IPS-20b (cell line): ENCODE results near the gene SLC4A7.

Experiments
- H3K27ac ChIP-seq: one replicate; pipeline ENCODE4 v1.5.1; 2013; ENCODE audit warnings: low read length
- H3K27me3 ChIP-seq: 2 replicates; pipeline ENCODE4 v1.6.1; 2013; ENCODE audit warnings: mild to moderate bottlenecking, low read length, inconsistent platforms; ENCODE audit not compliant: insufficient read depth
- H3K36me3 ChIP-seq: 2 replicates; pipeline ENCODE4 v1.6.1; 2013; ENCODE audit warnings: low read depth, mild to moderate bottlenecking, inconsistent platforms, low read length, moderate library complexity; ENCODE audit not compliant: insufficient read depth
- H3K4me1 ChIP-seq: 2 replicates; pipeline ENCODE4 v1.6.1; 2013; ENCODE audit warnings: mild to moderate bottlenecking, control low read depth, inconsistent platforms, low read length, moderate library complexity; ENCODE audit not compliant: insufficient read depth
- H3K4me3 ChIP-seq: 2 replicates; pipeline ENCODE4 v1.5.1; 2013; ENCODE audit warnings: mild to moderate bottlenecking, low read length, inconsistent platforms
- H3K9ac ChIP-seq: 2 replicates; pipeline ENCODE4 v1.6.1; 2013; ENCODE audit warnings: low read depth, mild to moderate bottlenecking, inconsistent platforms, low read length, moderate library complexity
- H3K9me3 ChIP-seq: 2 replicates; pipeline ENCODE4 v1.6.1; 2013; ENCODE audit warnings: mild to moderate bottlenecking, low read depth, low read length, inconsistent platforms; ENCODE audit not compliant: insufficient read depth

The SLC4A7 gene

DNA sequence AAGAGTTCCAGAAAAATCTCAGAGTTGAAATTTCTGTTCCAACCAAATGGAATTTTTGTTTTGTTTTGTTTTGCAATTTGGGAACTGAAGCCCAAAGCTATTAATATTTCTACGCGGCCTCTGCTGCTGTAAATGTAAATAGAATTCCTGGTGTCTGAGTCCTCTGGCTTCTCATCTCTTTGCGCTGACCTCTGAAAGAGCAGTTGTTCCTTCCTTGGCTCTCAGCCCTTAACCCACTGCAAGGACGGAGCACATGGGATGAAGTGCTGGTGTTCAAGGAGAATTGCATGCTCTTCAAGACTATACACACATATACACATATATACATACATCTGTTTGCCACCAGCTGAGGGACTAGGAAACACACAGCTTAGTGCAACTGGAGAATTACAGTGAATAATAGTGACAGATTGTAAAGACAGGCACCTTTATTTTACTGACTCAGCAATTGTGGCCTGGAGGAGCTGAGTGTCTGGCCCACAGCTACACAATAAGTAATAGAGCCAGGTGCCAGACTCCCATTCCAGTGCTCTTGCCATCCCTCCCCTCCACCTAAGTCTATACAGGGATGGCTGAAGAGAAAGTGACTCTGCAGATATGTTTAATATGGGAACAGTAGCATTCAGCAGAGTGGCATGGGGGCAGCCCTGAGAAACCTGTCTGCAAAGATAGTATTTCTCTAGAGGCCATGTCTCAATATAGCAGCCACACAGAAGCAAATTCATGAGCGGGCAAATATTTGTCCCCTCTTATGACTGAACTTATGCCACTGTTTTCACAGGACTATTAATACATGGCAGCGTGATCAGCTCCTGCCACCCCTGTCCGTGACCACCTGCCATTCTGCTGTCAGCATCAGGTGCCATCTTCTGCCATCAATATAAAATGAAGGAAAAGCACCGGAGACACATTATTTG lies 157.3 kb downstream of the SLC4A7 start:
- H3K27ac ChIP-seq, result no peak overlapping the region
- H3K36me3 ChIP-seq, result no peaks in the 10 kb centered on the region
- H3K27me3 ChIP-seq, result no peaks in the 10 kb centered on the region
- H3K4me1 ChIP-seq, result no peaks in the 10 kb centered on the region
- H3K9me3 ChIP-seq, result 0 out of 2 replicates have a peak, but pooled peaks cover 2% of the 10 kb centered on the region
- no peak overlapping the region for H3K9ac ChIP-seq
- no peak overlapping the region for H3K4me3 ChIP-seq

DNA sequence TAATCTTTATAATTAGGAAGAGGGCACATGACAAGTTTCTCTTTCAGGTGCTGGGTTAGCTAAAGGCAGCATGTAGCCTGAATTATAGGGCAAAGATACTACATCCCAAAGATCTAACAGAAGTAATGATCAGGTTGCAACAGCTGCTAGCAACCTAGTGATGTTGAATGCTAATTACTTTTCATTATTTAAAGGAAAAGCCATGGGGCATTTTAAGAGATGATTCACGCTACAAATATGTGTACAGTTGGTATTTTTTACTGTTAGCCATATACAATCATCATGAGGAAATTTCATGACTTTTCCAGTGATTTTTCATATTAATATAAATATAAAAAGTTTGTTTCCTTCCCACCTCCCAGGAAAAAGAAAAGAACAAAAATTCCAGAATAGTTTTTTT lies 158.0 kb downstream of the SLC4A7 start:
- Histone ChIP-seq H3K4me1 (no peaks in the 10 kb centered on the region), H3K27ac (no peak overlapping the region), H3K9ac (no peak overlapping the region), H3K9me3 (0 out of 2 replicates have a peak, but pooled peaks cover 2% of the 10 kb centered on the region), H3K27me3 (no peaks in the 10 kb centered on the region), H3K36me3 (no peaks in the 10 kb centered on the region), H3K4me3 (no peak overlapping the region)

DNA sequence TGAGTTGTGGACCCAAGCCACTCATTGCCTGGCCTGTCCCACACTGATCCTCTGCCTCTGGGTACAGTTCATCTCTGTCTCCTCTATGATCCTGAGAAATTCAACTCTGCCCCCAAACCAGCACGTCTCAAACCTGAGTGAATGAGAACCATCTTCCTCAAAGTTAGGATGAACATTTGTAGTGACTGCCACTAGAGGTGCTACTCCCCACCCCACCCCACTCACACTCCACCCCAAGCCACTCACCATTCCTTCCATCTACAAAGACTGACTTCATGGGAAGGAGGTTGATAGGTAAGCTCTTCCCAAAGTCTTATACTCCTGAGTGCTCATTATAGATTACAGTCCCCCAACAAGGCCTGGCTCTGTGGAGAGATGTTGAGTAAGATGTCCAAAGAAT lies 158.8 kb downstream of the SLC4A7 start:
- Histone ChIP-seq H3K27ac (no peak overlapping the region), H3K9me3 (0 out of 2 replicates have a peak, but pooled peaks cover 2% of the 10 kb centered on the region), H3K4me1 (no peaks in the 10 kb centered on the region), H3K9ac (no peak overlapping the region), H3K27me3 (no peaks in the 10 kb centered on the region), H3K4me3 (no peak overlapping the region), H3K36me3 (no peaks in the 10 kb centered on the region)

DNA sequence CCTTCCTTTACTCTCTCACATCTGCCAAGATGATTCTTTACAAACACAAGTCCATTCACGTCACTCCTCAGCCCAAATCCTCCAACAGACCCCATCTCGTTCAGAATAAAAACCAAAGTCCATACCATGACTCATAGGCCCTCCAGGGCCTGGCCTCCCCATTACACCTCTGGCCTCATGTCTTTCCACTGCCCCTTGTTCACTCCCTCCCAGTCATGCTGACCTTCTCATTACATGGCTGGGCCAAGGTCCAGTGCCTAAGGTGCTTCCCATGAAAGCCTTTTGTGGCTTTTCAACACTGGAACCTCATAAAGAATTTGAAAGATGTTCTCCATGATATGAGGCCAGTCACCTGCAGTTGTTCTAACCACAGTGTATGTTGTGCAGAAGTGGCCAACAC lies 159.5 kb downstream of the SLC4A7 start:
- no peak overlapping the region for H3K9ac ChIP-seq
- no peak overlapping the region for H3K4me3 ChIP-seq
- no peaks in the 10 kb centered on the region for H3K36me3 ChIP-seq
- no peak overlapping the region for H3K27ac ChIP-seq
- no peaks in the 10 kb centered on the region for H3K4me1 ChIP-seq
- no peaks in the 10 kb centered on the region for H3K27me3 ChIP-seq
- H3K9me3 ChIP-seq, result 0 out of 2 replicates have a peak, but pooled peaks cover 2% of the 10 kb centered on the region

DNA sequence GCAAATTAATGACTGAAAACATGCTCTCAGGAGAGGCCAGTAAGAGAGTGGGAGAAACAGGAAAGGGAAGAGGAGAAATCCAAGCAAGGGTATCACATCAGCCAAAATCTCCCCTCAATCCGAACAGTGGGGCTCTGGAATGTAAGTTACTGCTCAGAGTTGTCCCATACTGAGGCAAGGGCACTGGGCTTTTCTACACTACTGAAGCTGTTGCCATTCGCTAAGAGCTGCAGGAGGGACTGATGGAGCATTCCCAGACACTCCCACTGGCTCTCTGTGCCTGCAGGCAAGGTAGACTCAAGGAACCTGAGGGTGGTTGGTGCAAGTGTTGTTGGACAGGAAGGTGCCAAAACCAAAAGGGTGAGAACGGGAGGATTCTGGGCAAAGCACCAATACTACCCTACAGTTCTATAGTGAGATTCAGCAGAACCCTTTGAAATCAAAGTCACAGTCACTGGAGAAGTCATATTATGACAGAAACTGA lies 161.1 kb downstream of the SLC4A7 start:
- Histone ChIP-seq H3K9me3 (no peaks in the 10 kb centered on the region), H3K4me1 (no peaks in the 10 kb centered on the region), H3K4me3 (no peak overlapping the region), H3K27ac (no peak overlapping the region), H3K36me3 (no peaks in the 10 kb centered on the region), H3K9ac (no peak overlapping the region), H3K27me3 (no peaks in the 10 kb centered on the region)
